ENCODE measurements around the gene TLCD1.

GRCh38 chr17:28745786-28746411 lies 19.9 kb upstream of the TLCD1 start:
- TF ChIP-seq CTCF (IDR thresholded peaks at IDR 0.05; ENCODE audit: borderline replicate concordance, extremely low read depth, low read length, poor library complexity, severe bottlenecking) (no peak), EZH2 (IDR thresholded peaks at IDR 0.05; ENCODE audit: borderline replicate concordance, low read depth, low read length, severe bottlenecking) (no peak)
